Prostate gland (tissue), 2 donors: ENCODE measurements around the gene TET2.

Source experiments
- POLR2A ChIP-seq: fragments of 450-650 bp; IDR thresholded peaks from one replicate; pipeline ENCODE4 v1.6.1; 2016; ENCODE audit warnings: antibody characterized with exemption, mild to moderate bottlenecking
- POLR2AphosphoS5 ChIP-seq: sonication (generic); formaldehyde crosslinking; IDR thresholded peaks from one replicate; pipeline ENCODE4 v1.6.1; 2017; ENCODE audit warnings: antibody characterized with exemption
- TF ChIP-seq, protein P1 (sequence below), 4 experiments: fragments of 200-600 bp in 2 of 4; fragments of 450-650 bp in 2 of 4; sonication (generic) in 2 of 4; IDR thresholded peaks; 1 replicate in 3 of 4; 2 replicates in 1 of 4; pipeline ENCODE4 v1.5.1; 2016 to 2019; ENCODE audit warnings: antibody characterized with exemption in 4 of 4, mild to moderate bottlenecking in 2 of 4, moderate library complexity in 2 of 4

DNA sequence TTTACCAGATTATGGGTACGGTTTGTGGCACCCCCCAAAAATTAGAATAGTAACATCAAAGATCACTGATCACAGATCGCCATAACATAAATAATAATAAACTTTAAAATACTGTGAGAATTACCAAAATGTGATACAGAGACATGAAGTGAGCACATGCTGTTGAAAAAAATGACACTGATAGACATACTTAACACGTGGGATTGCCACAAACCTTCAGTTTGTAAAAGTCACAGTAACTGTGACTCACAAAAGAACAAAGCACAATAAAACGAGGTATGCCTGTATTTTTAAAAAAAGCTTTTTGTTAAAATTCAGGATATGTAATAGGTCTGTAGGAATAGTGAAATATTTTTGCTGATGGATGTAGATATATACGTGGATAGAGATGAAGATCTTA, 93.4 kb downstream of the TET2 start:
- TF ChIP-seq, protein P1, sequence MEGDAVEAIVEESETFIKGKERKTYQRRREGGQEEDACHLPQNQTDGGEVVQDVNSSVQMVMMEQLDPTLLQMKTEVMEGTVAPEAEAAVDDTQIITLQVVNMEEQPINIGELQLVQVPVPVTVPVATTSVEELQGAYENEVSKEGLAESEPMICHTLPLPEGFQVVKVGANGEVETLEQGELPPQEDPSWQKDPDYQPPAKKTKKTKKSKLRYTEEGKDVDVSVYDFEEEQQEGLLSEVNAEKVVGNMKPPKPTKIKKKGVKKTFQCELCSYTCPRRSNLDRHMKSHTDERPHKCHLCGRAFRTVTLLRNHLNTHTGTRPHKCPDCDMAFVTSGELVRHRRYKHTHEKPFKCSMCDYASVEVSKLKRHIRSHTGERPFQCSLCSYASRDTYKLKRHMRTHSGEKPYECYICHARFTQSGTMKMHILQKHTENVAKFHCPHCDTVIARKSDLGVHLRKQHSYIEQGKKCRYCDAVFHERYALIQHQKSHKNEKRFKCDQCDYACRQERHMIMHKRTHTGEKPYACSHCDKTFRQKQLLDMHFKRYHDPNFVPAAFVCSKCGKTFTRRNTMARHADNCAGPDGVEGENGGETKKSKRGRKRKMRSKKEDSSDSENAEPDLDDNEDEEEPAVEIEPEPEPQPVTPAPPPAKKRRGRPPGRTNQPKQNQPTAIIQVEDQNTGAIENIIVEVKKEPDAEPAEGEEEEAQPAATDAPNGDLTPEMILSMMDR (IDR thresholded peaks at IDR 0.05) = no peak
- TF ChIP-seq POLR2AphosphoS5 (no peak), POLR2A (no peak)
